Heart left ventricle (tissue), 16 donors: ENCODE measurements around the gene EHD1. TPM values are rescaled to one million over a fixed set of nuclear protein-coding genes. Genes with fewer than 3 reads are reported as not detected.
A peak's percentile ranks its signal among the peaks of the same experiment; 100 is the strongest.

ENCODE experiments used
- ATAC-seq, 4 donors: fragments of 200-7000 bp; cut with Tn5 transposase; one replicate each; pipeline ENCODE4 v1.9.1; 2020 to 2022; ENCODE audit warnings: moderate library complexity in 4 of 4, mild to moderate bottlenecking in 3 of 4, moderate number of reproducible peaks in 1 of 4
- DNase-seq, 5 donors: peaks; one replicate each; pipeline ENCODE4 v3.0.0-alpha.2; 2020
- H3K27ac ChIP-seq, 12 donors: fragments of 200-600 bp; sonication (generic) in 4 of 12; one replicate each; pipeline versions ENCODE4 v1.5.0 to v1.8.0; 2016 to 2022; ENCODE audit warnings: mild to moderate bottlenecking in 2 of 12
- H3K27me3 ChIP-seq, 9 donors: fragments of 200-600 bp; sonication (generic) in 2 of 9; one replicate each; pipeline versions ENCODE4 v1.5.1 to v1.8.0; 2016 to 2022; ENCODE audit warnings: mild to moderate bottlenecking in 3 of 9
- H3K36me3 ChIP-seq, 9 donors: fragments of 200-600 bp; sonication (generic) in 2 of 9; one replicate each; pipeline versions ENCODE4 v1.5.0 to v1.8.0; 2018 to 2022; ENCODE audit warnings: mild to moderate bottlenecking in 2 of 9
- H3K4me1 ChIP-seq, 12 donors: fragments of 200-600 bp; sonication (generic) in 4 of 12; one replicate each; pipeline versions ENCODE4 v1.5.0 to v1.8.0; 2016 to 2022; ENCODE audit warnings: mild to moderate bottlenecking in 3 of 12
- H3K4me3 ChIP-seq, 12 donors: fragments of 200-600 bp; sonication (generic) in 4 of 12; one replicate each; pipeline versions ENCODE4 v1.5.0 to v1.8.0; 2017 to 2022; ENCODE audit warnings: mild to moderate bottlenecking in 9 of 12, moderate library complexity in 4 of 12
- H3K9me3 ChIP-seq, 12 donors: fragments of 200-600 bp; sonication (generic) in 4 of 12; one replicate each; pipeline versions ENCODE4 v1.5.0 to v1.8.0; 2016 to 2022; ENCODE audit warnings: mild to moderate bottlenecking in 1 of 12
- POLR2A ChIP-seq, 2 donors: fragments of 450-650 bp; IDR thresholded peaks; one replicate each; pipeline ENCODE4 v1.6.1; 2017; ENCODE audit warnings: antibody characterized with exemption in 2 of 2, mild to moderate bottlenecking in 2 of 2, moderate library complexity in 2 of 2
- WGBS, 4 donors: extraction: QIAGEN DNeasy Blood & Tissue Kit in 2 of 4; methylation state at CpG; one replicate each; pipeline versions ENCODE4 v1.1.5 to v1.1.7; 2013 to 2018; 5-methylcytosine and 5-hydroxymethylcytosine counted together
- intact Hi-C, 10 donors: fragments of 100-400 bp; cut with DNase I; formaldehyde crosslinking; loops; one replicate each; pipeline versions ENCODE4 v1.11.1 to v1.14.2; 2022
- polyA plus RNA-seq, 2 donors: library from polyadenylated mRNA; stranded (reverse); fragments of 200-250 nt; gene quantifications; one replicate each; pipeline ENCODE4 v1.2.3, GENCODE V29; 2013
- total RNA-seq, 9 donors: library from RNA; depleted of rRNA in 2 of 9; stranded (reverse); fragments of >200 nt in 2 of 9; fragmentation: NEBNext Ultra II Directional in 3 of 9; extraction: Animal tissue kit (Norgen Biotek cat#: 25700) in 3 of 9; gene quantifications; one replicate each; pipeline versions ENCODE4 v1.1.0 to v1.2.4, GENCODE V29; 2016 to 2023
- TF ChIP-seq, protein P1 (sequence below), 12 donors: fragments of 200-600 bp; sonication (generic) in 4 of 12; IDR thresholded peaks; one replicate each; pipeline versions ENCODE4 v1.5.0 to v1.8.0; 2018 to 2022; ENCODE audit warnings: antibody characterized with exemption in 12 of 12, mild to moderate bottlenecking in 5 of 12
- donor health status: ischemic (EF 13 %, LVEDD 7.1; RV severe dilation, severe dysfunction).
- donor health status: healthy with polysubstance abuse.
- donor health status: DM: no; HTN: yes; CAD: no.
- donor health status: DM: no; HTN: no; CAD: no.
- donor health status: ischemic (EF 25% LVEDD 6.9; RV normal size, moderate dysfunction).
- donor health status: ischemic (EF 25% LVEDD 5.7; RV mildly dilated, moderate dysfunction).
- donor health status: healthy.
- donor health status: DM: yes; HTN: yes; CAD: no.
- donor health status: ischemic (EF 35%, LVEDD 5.7; RV mildly dilated, moderate dysfunction).
- donor health status: nonischemic (EF 11% LVEDD 7.7; RV severe dilation, severe dysfunction).
- donor health status: DM: yes; HTN: yes; CAD: no.
- donor health status: PGD.
- donor health status: ischemic (EF 29% LVEDD 5.4; RV normal size, mild dysfunction).
- donor health status: nonischemic (EF 23%, LVEDD 6.1; RV moderate dilation, normal function).

The EHD1 gene
- total and polyA plus RNA-seq, 11 donors = 27.9 to 102 (median 58.0) TPM

DNA sequence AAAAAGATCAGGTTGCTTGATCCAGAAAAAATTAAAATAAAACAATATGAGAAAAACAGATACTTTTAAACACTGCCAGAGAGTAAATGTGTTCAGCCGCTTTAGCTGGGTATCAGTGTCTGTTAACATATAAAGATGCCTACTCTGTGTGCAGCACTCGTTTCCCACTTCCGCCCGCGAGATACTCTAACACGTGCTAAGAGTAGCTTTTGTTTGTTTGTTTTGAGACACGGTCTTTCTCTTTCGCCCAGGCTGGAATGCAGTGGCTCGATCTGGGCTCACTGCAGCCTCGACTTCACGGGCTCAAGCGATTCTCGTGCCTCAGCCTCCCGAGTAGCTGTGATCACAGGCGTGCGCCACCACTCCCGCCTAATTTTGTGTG, 67.5 kb downstream of the EHD1 start:
- intact Hi-C loops = loop anchor here in 1 of 10 donors (2.0 kb wide), 1 partner anchor 32 kb away; the partner anchor contains the start of gene SF1
- WGBS, 4 donors = 49 to 56% (median 53%) methylated on average over 17 of the region's 17 CpGs

DNA sequence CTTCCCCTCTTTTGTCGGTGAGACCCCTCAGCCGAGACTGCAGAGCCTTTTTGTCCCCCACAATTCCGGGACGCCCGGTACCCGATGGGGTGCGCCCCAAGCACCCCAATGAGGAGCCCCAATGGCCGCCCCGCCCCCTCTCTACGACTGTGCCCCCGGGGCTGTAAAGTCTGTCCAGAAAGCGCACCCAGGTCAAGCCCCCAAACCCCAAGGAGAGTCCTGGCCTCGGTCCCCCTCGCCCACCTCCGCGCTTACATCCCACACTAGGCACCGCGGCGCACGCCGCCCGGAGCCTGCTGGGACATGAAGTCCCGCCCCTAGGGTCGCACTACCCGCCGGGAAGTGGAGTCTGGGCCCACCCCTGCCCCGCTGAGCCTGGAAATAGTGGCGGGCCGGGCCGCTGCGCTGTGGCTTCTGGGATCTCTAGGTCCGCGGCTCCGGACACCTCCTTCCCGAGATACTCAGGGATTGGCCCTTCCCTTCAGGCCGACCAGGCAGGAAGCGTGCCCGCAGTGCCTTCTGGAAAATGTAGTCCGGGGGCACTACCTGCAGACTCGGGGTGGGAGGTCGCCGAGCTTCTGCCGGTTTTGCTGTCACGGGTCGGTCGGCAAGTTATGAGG, 68.0 kb downstream of the EHD1 start, which contains the start of gene MEN1:
TSS of gene MEN1 (minus strand) at position 281 of the 620 bp plus-strand sequence. CDS start 442 bp downstream, outside the sequence.
- H3K27me3 ChIP-seq = no peaks in the 10 kb centered on the region
- peak; percentile 99 to 100 (median 99) for ATAC-seq
- peak; percentile 96 to 98 (median 97) for DNase-seq
- peak within 1 kb of the TSS in 11 of 12 donors; percentile 27 to 81 (median 69) for H3K27ac ChIP-seq
- peaks cover 0 to 29% (median 14%) of the 10 kb centered on the region in 9 donors for H3K36me3 ChIP-seq
- intact Hi-C loops = loop anchor here in 1 of 10 donors (2.0 kb wide), 1 partner anchor 32 kb away; the partner anchor contains the start of gene SF1
- WGBS, 4 donors = 0 to 1% (median 0%) methylated on average over 20 to 46 of the region's 46 CpGs
- no peaks in the 10 kb centered on the region for H3K9me3 ChIP-seq
- peak within 1 kb of the TSS; percentile 61 to 87 (median 74) for H3K4me3 ChIP-seq
- TF ChIP-seq, protein P1, sequence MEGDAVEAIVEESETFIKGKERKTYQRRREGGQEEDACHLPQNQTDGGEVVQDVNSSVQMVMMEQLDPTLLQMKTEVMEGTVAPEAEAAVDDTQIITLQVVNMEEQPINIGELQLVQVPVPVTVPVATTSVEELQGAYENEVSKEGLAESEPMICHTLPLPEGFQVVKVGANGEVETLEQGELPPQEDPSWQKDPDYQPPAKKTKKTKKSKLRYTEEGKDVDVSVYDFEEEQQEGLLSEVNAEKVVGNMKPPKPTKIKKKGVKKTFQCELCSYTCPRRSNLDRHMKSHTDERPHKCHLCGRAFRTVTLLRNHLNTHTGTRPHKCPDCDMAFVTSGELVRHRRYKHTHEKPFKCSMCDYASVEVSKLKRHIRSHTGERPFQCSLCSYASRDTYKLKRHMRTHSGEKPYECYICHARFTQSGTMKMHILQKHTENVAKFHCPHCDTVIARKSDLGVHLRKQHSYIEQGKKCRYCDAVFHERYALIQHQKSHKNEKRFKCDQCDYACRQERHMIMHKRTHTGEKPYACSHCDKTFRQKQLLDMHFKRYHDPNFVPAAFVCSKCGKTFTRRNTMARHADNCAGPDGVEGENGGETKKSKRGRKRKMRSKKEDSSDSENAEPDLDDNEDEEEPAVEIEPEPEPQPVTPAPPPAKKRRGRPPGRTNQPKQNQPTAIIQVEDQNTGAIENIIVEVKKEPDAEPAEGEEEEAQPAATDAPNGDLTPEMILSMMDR (IDR thresholded peaks at IDR 0.05) = peak in 1 of 12 donors; percentile 26
- peak in 1 of 2 donors; percentile 80 for TF ChIP-seq POLR2A (IDR thresholded peaks at IDR 0.05)
- H3K4me1 ChIP-seq = peaks cover 0 to 18% (median 9%) of the 10 kb centered on the region in 12 donors

More for the DNA sequence above, 67.5 kb downstream of the EHD1 start:
- Histone ChIP-seq H3K27ac (peak overlapping the region in 8 of 12 donors; percentile 54 to 81 (median 72)), H3K4me3 (peak overlapping the region in 11 of 12 donors; percentile 61 to 87 (median 74)), H3K9me3 (no peaks in the 10 kb centered on the region), H3K27me3 (no peaks in the 10 kb centered on the region), H3K36me3 (peaks cover 0 to 24% (median 10%) of the 10 kb centered on the region in 9 donors), H3K4me1 (peaks cover 0 to 18% (median 9%) of the 10 kb centered on the region in 12 donors)
- ATAC-seq (peak in 2 of 4 donors; percentile 2 to 3), DNase-seq (no peak)
- no peak for TF ChIP-seq POLR2A (IDR thresholded peaks at IDR 0.05)
- TF ChIP-seq, protein P1 (IDR thresholded peaks at IDR 0.05) = no peak

DNA sequence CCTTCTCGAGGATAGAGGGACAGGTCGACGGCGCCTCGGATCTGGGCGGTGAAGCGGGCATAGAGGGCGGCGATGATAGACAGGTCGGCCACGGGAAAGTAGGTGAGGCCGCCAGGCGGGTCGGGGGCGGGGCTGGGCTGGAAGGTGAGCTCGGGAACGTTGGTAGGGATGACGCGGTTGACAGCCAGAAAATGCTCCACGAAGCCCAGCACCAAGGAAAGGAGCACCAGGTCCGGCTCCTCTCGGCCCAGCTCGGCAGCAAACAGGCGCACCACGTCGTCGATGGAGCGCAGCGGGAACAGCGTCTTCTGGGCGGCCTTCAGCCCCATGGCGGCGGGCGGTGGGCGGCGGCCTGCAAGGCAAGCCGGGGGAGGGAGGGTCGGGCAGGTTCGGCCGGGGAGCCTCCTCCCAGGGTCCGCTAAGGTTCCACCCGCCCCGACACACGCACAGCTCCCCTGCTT, 68.6 kb downstream of the EHD1 start:
- no peaks in the 10 kb centered on the region for H3K27me3 ChIP-seq
- peak overlapping the region; percentile 61 to 87 (median 74) for H3K4me3 ChIP-seq
- H3K4me1 ChIP-seq = peaks cover 0 to 18% (median 9%) of the 10 kb centered on the region in 12 donors
- ATAC-seq (peak in 3 of 4 donors; percentile 1 to 21 (median 1)), DNase-seq (no peak)
- WGBS, 4 donors = 4 to 12% (median 8%) methylated on average over 12 to 44 of the region's 44 CpGs
- peak overlapping the region in 11 of 12 donors; percentile 27 to 81 (median 69) for H3K27ac ChIP-seq
- peaks cover 0 to 35% (median 20%) of the 10 kb centered on the region in 9 donors for H3K36me3 ChIP-seq
- no peaks in the 10 kb centered on the region for H3K9me3 ChIP-seq
- intact Hi-C loops = loop anchor here in 1 of 10 donors (2.0 kb wide), 1 partner anchor 31 kb away; the partner anchor contains the start of gene SF1
- no peak for TF ChIP-seq POLR2A (IDR thresholded peaks at IDR 0.05)
- TF ChIP-seq, protein P1 (IDR thresholded peaks at IDR 0.05) = no peak

DNA sequence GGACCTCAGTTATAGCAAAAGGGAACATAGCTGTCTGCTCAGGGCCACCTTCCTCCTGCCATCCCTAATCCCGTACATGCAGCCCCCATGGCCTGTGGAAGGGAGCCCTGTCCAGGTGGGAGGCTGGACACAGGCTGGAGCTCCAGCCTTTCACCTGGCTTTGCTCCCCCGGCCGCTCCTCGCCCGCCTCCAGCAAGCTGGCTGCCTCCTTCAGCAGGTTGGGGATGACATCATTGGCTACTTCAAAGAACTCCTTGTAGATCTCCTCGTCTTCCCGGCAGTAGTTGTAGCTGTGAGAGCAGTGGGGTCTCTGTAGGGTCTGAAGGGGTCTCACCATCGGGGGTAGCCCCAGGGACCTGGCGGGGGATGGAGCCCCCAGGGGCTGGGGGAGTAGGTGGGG, 72.9 kb downstream of the EHD1 start:
- H3K27me3 ChIP-seq = no peaks in the 10 kb centered on the region
- TF ChIP-seq, protein P1 (IDR thresholded peaks at IDR 0.05) = no peak
- no peak for TF ChIP-seq POLR2A (IDR thresholded peaks at IDR 0.05)
- DNase-seq (no peak), ATAC-seq (no peak)
- H3K4me1 ChIP-seq = peaks cover 5 to 48% (median 32%) of the 10 kb centered on the region in 12 donors
- no peak overlapping the region for H3K4me3 ChIP-seq
- 94 to 95% (median 94%) methylated on average over 9 of the region's 9 CpGs for WGBS, 4 donors
- intact Hi-C loops = no loop called here
- H3K9me3 ChIP-seq = no peaks in the 10 kb centered on the region
- H3K27ac ChIP-seq = no peak overlapping the region
- H3K36me3 ChIP-seq = peaks cover 0 to 44% (median 21%) of the 10 kb centered on the region in 9 donors
